Measurements from ENCODE around the gene OSM.

GRCh38 chr22:30268331-30268730 is 1.7 kb upstream of the OSM start:
- TF ChIP-seq CTCF (IDR thresholded peaks at IDR 0.05) (no peak), POLR2AphosphoS5 (IDR thresholded peaks at IDR 0.05) (no peak), EP300 (IDR thresholded peaks at IDR 0.05) (no peak), POLR2A (IDR thresholded peaks at IDR 0.05) (no peak)

Measured in gastroesophageal sphincter (tissue), 3 donors.